Neural cell (in vitro differentiated cells): ENCODE results near the gene ZNF3.

ENCODE experiments used
- CTCF ChIP-seq: fragments of 450-650 bp; IDR thresholded peaks from 2 replicates; pipeline ENCODE4 v1.5.1; 2014; ENCODE audit warnings: antibody characterized with exemption, mild to moderate bottlenecking, moderate library complexity; ENCODE audit not compliant: poor library complexity, severe bottlenecking
- EZH2 ChIP-seq: fragments of 200-600, 300-800 bp; shearing (Covaris generic), sonication (generic); IDR thresholded peaks from 2 replicates; pipeline ENCODE4 v1.6.1; 2014; ENCODE audit warnings: antibody characterized with exemption, low read length, borderline replicate concordance, mild to moderate bottlenecking; ENCODE audit not compliant: insufficient read depth, poor library complexity, severe bottlenecking

GRCh38 chr7:100063376-100063775 is 18.1 kb downstream of the ZNF3 start:
- TF ChIP-seq CTCF (no peak), EZH2 (no peak)
